DMS 273 treated with DMSO at 0.1 percent for 48 hours (cell line): Measurements from ENCODE around the gene YJEFN3.

Experiments used
- DNase-seq: peaks from one replicate; lab custom pipeline; 2025; lab: John Stamatoyannopoulos, UW

Gene YJEFN3

DNA sequence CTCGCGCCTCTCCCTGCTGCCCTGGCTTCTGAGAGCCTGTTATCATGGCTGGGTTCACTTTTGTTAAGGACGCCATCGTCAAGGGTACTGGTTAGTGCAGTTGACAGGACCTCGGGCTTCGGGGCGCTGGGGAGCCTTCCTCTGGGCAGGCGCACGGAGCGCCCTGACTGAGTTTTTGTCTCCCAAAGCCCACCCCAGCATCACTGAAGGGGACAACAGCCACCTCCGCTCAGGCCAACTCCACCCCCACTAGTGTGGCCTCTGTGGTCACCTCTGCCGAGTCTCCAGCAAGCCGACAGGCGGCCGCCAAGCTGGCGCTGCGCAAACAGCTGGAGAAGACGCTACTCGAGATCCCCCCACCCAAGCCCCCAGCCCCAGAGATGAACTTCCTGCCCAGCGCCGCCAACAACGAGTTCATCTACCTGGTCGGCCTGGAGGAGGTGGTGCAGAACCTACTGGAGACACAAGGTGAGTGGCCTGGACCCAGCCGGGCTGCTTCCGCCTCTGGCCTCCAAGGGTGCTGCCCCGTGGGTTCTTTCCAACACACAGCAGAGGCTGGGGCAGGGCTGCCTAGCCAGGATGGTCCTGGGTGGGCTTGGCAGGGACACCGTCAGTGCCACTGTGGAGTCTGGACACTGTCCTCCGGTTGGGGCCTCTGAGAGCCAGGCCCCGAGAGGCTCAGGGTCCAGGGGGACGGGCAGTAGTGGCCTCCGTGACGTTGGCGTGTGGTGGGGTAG lies 30.3 kb upstream of the YJEFN3 start:
- DNase-seq: no peak

DNA sequence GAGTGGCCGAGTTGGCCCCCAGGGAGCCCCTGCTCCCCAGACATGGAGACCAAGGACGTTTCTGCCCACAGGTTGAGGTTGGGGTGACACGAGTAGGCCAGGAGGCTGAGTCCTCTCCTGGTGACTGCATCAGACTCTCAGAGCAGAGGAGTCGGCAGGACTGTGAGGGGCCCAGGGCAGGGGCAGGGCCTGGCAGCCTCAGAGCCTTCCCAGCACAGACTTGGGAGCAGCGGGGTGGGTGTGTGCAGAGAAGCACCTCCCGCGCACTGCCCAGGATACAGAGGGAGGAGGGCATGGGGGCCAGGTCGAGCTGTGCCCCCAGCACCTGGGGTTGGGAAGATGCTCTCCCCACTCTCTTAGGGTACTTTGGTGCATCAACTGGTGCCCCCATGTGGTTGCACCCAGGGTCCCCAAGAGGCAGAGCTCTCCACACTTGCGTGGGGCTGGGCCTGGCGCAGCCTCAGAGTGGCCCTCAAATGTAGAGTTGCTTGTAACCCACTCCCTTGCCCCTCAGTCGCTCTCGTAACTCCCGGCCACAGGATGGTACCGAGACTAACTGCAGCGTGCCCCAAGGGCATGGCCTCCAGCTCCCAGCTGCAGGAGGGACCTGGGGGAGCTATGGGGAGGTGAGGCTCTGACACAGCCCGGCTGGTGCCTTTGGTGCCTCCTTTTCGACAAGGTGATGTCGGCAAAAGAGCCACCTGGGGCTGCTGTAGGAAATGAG lies 29.3 kb upstream of the YJEFN3 start:
- no peak for DNase-seq

DNA sequence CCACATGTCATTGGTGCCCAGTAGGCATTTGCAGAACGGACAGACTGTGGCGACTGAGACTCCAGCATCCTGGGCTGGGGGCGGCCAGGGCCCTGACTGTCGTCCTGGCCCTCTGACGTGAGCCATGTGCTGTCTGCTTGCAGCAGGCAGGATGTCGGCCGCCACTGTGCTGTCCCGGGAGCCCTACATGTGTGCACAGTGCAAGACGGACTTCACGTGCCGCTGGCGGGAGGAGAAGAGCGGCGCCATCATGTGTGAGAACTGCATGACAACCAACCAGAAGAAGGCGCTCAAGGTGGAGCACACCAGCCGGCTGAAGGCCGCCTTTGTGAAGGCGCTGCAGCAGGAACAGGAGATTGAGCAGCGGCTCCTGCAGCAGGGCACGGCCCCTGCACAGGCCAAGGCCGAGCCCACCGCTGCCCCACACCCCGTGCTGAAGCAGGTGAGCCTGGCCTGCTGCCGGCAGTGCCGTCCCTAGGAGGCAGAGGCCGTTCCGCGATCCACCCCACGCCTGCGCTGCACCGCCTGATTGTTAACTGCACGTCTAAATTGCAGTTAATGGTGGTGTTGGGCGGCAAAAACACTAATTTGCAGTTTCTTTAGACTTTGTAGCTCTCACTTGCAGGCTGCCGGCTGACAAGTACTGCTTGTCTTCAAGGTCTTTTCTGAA lies 27.6 kb upstream of the YJEFN3 start:
- no peak for DNase-seq

DNA sequence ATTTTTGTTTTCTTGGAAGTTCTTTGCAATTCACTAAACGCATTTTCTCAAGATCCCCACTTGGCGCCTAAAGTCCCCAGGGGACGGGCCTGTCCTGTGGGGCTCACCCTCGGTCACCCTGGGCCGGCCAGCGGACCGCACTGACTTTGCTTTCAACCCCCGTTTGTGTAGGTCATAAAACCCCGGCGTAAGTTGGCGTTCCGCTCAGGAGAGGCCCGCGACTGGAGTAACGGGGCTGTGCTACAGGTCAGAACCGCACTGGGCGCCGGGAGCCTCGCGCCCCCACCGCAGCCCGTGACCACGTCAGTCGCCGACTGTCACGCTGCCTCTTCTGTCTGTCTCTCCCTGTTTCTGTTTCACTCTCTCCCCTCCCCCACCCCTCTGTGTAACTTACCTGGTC lies 26.9 kb upstream of the YJEFN3 start:
- no peak for DNase-seq

DNA sequence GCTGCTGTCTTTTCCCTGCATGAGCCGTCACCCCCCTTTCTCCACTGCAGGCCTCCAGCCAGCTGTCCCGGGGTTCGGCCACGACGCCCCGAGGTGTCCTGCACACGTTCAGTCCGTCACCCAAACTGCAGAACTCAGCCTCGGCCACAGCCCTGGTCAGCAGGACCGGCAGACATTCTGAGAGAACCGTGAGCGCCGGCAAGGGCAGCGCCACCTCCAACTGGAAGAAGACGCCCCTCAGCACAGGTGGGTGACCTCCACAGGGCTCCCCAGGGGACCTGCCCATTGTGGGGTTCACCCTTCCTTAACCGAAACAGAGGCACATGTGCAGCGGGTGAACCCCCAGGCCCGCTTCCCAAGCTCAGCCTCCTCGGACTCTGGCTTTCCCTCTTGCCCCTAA lies 26.4 kb upstream of the YJEFN3 start:
- DNase-seq: no peak

DNA sequence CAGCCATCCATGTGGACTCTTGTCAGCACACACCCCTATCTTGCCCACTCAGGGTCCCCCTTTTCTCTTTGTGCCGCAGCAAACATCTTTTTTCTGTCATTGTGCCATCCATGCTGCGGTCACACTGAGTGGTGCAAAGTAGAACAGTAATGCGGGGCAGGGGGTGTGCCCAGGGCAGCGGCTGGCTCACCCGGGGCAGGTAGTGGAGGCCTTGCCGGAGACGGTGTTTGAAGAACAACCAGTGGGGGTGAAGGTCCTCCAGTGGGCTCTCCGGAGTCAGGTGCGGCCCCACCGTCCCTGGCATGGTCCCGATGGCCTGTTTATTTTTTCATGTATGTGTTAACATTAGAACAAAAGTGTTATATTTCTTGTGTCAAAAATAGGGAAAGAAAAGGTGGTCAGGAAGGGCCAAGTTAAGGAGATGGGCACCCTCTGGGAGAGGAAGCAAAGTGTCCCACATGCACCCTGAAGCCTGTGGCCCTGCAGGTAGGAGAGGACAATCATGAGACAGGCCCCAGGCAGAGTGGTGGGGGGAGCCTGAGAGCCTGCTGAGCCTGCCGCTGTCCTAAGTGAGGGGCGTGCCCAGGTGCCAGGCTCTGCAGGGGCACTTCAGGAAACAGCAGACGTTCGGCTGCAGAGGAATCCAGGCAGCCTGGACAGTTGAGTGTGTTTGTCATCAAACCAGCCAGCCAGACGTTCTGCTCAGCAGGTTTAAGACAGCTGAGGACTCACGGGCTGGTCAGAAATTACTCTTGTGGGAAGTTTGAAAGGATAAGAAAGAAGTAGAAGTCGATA lies 25.7 kb upstream of the YJEFN3 start:
- no peak for DNase-seq

DNA sequence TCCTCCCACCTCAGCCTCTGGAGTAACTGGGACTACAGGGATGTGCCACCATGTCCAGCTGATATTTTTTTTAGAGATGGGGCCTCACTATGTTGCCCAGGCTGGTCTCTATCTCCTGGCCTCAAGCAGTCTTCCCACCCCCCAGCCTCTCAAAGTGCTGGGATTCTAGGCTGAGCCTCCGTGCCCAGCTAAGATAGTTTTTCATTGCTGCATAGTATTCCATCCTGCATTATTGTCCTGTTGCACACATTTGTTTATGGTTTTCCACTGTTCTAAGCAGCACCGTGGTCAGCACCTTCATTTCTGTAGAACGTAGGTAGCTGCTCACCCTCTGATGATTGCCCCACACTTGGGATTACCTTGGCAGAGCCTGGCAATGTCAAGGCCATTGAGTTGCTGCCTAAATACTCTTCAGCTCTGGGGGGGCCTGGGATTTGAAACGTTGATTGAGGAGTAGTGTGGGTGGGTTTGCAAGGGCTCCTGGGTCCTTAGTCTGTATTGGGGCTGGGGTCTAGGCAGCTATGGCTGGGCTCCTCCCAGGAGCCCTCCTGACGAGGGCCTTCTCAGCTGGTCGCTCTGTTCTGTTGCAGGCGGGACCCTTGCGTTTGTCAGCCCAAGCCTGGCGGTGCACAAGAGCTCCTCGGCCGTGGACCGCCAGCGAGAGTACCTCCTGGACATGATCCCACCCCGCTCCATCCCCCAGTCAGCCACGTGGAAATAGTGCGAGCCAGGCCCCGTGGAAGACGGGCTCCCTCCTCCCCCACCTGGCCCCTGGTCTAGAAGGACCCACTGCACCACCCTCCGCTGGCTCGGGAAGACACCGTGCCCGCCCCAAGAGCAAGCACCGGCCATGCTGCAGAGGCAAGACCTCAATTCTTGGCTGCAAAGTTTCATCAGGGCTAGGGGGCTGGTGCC lies 23.7 kb upstream of the YJEFN3 start:
- no peak for DNase-seq

DNA sequence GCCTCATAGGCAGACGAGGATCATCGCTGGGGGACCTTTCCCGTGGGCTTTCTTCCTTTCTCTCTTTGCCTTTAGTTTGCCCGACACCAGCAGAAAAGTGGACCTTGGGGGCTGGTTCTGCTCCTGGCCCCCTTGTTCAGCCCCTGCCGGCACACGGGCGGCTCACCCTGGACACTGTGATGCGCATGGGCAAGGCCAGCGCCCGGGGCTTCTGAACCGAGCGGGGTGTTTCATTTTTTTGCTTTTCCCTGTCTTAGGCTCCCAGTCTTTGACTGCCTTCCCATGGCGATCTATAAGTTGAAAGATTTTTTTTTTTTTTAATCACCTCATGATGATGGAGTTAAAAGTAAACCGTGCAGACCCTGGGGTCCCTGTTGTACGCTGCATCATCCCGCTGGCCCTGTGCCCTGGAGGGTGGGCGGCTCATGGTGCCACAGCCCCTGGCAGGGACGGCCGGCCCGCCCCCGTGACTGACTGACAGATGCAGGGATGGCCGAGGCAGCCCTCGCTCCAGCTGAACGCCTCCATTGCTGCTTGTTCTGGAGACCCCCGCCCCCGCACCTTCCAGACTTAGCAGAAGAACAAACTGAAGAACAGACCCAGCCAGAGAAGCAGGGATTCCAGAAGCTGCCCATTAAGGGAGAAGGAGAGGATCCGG lies 22.9 kb upstream of the YJEFN3 start:
- DNase-seq: no peak

DNA sequence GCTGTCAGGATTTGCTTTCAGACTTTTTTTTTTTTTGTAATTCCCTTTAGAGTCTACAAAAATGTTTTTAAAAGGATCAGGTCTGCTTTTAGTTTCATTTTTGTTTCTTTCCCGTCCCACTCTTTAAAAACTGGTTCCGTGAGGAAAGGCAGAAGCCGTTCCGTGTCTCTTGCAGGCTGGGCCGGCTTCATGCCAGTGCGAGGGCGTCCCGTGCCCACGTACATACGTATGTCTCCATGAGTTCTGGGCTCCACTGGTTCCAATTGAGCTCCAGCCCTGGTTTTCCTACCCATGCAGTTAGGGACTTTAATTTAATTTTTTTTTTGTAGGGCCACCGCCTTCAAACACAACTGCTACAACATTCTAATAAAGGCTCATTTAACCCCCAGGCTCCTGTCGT lies 22.1 kb upstream of the YJEFN3 start:
- no peak for DNase-seq

DNA sequence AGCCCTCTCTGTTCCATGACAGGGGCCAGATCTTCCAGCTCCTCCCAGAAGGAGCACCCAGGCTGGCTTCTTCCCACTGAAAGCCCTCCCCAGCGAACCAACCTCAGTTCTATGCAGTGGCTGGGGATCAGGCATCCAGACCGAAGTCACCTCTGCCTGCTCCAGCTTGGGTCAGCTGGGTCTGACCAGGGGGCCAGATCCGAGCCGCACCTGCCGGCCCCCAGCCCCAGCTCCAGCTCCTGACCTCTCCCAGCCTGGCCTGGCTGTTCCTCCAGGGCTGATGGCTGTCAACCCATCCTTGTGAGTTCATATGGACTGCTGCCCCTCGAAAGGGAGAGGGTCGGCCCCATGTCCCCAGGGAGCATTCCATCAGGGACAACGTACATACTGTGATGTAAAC lies 21.4 kb upstream of the YJEFN3 start:
- DNase-seq: no peak

DNA sequence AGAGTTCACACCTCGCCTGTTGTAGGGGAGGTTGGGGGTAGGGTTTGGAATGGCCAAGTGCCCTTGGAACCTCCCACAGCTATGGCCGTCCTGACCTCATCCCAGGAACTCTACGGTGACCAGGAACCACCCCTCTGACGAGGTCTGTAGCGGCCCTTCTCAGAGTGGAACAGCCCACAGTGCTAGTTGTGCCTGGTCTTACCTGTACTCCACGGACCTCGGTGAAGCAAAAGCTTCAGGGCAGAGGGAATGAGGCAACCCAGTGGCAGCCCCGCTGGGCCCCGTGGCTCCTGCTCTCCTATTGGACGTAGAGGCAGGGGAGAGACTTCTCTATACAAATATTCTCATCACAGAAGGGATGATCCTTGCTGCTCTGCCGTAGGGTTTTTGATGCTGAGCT lies 20.5 kb upstream of the YJEFN3 start:
- DNase-seq: no peak

DNA sequence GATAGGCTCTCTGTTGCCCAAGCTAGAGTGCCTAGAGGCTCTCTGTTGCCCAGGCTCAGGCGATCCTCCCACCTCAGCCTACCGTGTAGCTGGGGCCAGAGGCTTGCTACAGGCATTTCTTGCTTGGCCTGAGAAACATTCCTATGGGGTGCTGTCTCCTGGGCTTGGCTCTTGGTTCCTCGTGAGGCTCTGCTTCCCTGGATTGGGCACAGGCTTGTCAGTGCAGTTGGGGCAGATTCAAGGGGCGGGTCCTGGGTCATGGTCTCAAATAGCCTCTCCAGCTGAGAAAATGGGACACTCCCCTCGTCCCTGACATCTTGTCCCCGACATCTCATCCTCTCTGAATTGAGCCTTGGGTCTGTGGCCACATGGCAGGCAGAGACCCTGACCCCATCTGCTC lies 18.3 kb upstream of the YJEFN3 start:
- no peak for DNase-seq

DNA sequence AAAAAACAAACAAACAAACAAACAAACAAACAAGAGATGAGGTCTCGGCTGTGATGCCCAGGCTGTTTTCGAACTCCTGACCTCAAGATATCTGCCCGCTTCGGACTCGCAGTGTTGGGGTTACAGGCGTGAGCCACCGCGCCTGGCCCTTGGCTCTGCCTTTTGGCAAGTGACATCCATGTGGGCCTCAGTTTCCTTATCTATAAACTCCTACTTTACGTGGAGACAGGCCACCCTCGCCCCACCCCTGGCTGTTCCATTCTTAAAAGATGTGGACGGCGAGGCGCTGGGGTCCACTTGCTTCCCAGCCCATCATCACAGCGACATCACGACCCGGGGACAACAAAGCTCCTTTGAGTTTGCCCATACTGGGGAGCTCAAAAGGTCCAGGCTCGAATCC lies 15.0 kb upstream of the YJEFN3 start:
- DNase-seq: no peak

DNA sequence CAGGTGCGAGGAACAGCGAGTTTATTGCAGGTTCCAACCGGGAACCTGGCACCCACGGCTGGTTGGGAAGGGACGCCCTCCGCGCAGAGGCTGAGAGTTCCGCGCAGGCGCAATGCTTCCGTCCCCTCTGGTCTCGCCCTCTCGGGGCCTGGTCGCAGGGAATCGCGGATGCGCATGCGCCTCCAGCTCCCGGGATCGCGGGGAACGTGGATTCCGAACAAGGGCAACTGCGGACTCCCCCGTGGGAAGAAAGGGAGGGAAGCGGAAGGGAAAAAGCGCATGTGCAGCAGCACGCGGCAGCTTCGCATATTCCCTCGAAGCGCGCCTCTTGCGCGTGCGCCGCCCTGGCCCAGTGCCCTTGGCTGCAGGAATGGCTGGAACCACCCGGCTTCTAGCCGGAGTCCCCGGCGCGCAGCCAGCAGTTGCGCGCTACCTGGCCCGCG lies 14.5 kb upstream of the YJEFN3 start:
- DNase-seq: no peak

DNA sequence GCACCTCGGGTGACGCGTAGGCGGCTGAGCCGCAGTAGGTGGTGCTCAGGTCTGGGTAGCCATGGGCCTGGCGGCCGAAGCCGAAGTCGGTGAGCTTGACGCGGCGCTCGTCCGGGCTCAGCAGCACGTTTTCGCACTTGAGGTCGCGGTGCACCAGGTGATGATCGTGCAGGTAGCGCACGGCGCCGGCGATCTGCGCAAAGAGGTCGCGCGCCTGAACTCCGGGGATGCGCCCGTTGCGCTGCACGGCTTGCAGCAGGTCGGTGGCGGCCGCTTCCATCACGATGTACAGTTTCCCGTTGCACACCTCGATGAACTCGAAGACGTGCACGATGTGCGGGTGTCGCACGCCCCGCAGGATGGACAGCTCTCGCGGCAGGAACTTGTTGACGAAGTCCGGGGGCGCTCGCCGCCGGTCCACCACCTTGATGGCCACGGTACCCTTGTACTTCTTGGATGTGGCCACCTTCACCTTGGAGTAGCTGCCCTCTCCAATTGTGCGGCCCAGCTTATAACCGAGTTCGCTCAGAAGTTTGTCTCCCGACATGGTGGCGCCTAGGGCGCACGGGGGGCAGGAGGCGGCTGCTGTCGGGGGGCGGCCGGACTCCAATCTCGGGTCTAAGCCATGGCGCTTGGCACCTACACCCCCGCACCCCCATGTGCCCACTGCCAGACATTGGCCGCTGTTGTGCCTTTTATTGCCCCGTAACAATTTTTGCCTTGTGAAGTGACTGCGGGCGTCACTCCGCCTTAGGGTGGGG lies 13.7 kb upstream of the YJEFN3 start, which contains the start of gene TSSK6:
Gene TSSK6, minus strand, starts transcription at position 668 of the 761 bp plus-strand sequence. Its CDS starts 121 bp downstream, at position 547.
- no peak for DNase-seq

DNA sequence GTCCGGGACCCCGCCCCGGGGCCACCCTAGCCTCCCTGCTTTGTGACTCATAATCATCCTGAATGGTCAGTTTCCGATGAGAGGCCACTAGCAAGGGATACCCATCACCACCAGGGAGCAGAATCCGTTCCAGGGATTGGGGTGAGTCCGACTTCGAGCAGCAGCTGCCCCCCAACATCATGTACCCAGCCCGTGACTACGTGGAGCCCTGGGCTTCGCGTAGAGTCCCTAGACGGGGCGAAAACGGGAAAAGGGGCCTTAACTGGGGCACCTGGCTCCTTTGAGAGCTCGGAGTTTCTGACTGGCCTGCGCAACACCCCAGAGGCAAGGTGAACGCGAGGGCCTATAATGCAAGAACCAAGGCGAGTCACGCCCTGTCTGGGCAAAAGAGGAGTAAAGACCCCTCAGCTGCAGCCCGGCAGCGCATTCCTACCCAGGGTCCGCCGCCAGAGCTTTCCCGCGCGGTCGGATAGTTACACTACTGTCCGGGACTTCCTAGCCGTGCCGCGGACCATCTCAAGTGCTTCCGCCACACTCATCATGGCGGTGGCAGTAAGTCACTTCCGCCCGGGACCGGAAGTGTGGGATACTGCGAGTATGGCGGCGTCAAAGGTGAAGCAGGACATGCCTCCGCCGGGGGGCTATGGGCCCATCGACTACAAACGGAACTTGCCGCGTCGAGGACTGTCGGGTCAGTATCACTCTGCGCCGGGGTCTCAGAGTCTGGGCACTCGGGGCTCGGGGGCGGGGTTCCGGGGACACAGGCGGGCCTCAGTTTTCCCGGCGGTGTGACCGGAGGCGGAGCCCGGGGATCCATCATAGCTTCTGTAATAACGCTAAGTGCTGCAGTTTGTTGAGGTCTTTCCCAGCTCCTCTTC lies 12.8 kb upstream of the YJEFN3 start, which contains the start of gene NDUFA13:
Gene NDUFA13, plus strand, starts transcription at position 584 of the 878 bp plus-strand sequence. Its CDS starts 14 bp downstream, at position 598.
- peak; percentile 70 for DNase-seq

DNA sequence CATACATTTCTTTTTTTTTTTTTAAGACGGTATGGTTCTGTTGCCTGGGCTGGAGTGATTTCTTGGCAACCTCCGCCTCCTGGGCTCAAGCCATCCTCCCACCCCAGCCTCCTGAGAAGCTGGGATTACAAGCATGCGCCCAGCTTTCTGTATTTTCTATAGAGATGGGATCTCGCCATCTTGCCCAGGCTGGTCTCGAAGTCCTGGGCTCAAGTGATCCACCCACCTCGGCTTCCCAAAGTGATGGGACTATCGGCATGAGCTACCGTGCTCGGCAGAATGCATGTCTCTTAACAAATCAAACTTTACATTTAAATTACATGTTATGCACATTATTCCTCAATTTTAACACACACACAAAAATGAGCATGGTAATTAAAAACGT lies 11.5 kb upstream of the YJEFN3 start:
- no peak for DNase-seq

DNA sequence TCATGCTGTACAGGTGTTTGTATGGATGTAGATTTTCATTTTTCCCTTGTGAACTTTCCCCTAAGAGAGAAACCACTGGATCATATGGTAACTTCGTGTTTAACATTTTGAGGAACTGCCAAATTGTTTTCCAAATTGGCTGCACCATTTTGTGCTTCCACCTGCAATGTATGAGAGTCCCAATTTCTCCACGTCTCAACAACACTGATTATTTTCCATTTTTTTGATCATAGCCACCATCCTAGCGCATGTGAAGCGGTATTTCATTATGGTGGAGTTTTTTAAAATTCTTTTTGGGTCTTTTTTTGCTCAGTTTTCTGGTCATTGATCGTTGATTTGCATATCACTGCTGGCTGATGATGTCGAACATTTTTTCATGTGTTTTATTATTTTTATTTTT lies 7.7 kb upstream of the YJEFN3 start:
- no peak for DNase-seq

DNA sequence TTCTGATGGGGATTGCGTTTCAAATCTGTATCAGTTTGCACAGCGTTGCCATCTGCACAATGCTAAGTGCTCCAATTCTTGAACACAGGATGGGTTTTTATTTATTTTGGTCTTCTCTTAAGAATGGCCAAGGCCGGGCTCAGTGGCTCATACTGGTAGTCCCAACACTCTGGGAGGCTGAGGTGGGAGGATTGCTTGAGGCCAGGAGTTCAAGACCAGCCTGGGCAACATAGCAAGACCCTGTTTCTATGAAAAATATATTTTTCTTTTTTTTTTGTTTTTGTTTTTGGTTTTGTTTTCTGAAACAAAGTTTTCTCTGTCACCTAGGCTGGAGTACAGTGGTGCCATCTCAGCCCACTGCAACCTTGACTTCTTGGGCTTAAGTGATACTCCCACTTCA lies 5.5 kb upstream of the YJEFN3 start:
- no peak for DNase-seq
